Hepatocyte (in vitro differentiated cells): ENCODE results near the gene ARHGAP28. TPM values are rescaled to one million over a fixed set of nuclear protein-coding genes. Genes with fewer than 3 reads are reported as not detected.

ENCODE experiments used
- DNase-seq: peaks from one replicate; pipeline ENCODE4 v3.0.0-alpha.2; 2016; ENCODE audit warnings: low spot score
- H2AFZ ChIP-seq: fragments of 200-600 bp; sonication (generic); 2 replicates; pipeline ENCODE4 v1.6.0; 2016; ENCODE audit warnings: antibody characterized with exemption, mild to moderate bottlenecking
- H3K27ac ChIP-seq: fragments of 200-600 bp; sonication (generic); 2 replicates; pipeline ENCODE4 v1.5.1; 2016; ENCODE audit warnings: mild to moderate bottlenecking
- H3K27me3 ChIP-seq: fragments of 200-600 bp; sonication (generic); 2 replicates; pipeline ENCODE4 v1.6.1; 2016
- H3K36me3 ChIP-seq: fragments of 200-600 bp; sonication (generic); replicated peaks from 2 replicates; pipeline ENCODE4 v1.5.1; 2016; ENCODE audit warnings: low read depth; ENCODE audit not compliant: insufficient read depth
- H3K4me1 ChIP-seq: fragments of 200-600 bp; sonication (generic); 2 replicates; pipeline ENCODE4 v1.5.1; 2016; ENCODE audit warnings: mild to moderate bottlenecking, moderate library complexity; ENCODE audit not compliant: insufficient read depth
- H3K4me2 ChIP-seq: fragments of 200-600 bp; sonication (generic); 2 replicates; pipeline ENCODE4 v1.6.0; 2016
- H3K4me3 ChIP-seq: fragments of 200-600 bp; sonication (generic); 2 replicates; pipeline ENCODE4 v1.5.1; 2016; ENCODE audit warnings: mild to moderate bottlenecking
- H3K79me2 ChIP-seq: fragments of 200-600 bp; sonication (generic); 2 replicates; pipeline ENCODE4 v1.6.0; 2017; ENCODE audit warnings: mild to moderate bottlenecking
- H3K9me2 ChIP-seq: fragments of 200-600 bp; sonication (generic); replicated peaks from 2 replicates; pipeline ENCODE4 v1.6.0; 2017; ENCODE audit warnings: mild to moderate bottlenecking; ENCODE audit not compliant: insufficient read depth
- H3K9me3 ChIP-seq: fragments of 200-600 bp; sonication (generic); 2 replicates; pipeline ENCODE4 v1.5.1; 2016; ENCODE audit warnings: low read depth, mild to moderate bottlenecking
- H4K20me1 ChIP-seq: fragments of 200-600 bp; sonication (generic); 2 replicates; pipeline ENCODE4 v1.6.0; 2016; ENCODE audit warnings: mild to moderate bottlenecking; ENCODE audit not compliant: insufficient read depth, poor library complexity, severe bottlenecking
- EZH2 ChIP-seq: fragments of 200-600 bp; sonication (generic); IDR thresholded peaks from 2 replicates; pipeline ENCODE4 v1.6.1; 2016; ENCODE audit warnings: antibody characterized with exemption, mild to moderate bottlenecking, borderline replicate concordance
- EZH2phosphoT487 ChIP-seq: fragments of 200-600 bp; sonication (generic); IDR thresholded peaks from one replicate; pipeline ENCODE4 v1.6.1; 2018; ENCODE audit warnings: antibody characterized with exemption, mild to moderate bottlenecking, low read depth, moderate library complexity; ENCODE audit not compliant: unreplicated experiment, severe bottlenecking
- WGBS: methylation state at CpG from one replicate; pipeline ENCODE4 v1.1.6; 2016; ENCODE audit warnings: low lambda C conversion rate; ENCODE audit errors: missing lambda C conversion rate; 5-methylcytosine and 5-hydroxymethylcytosine counted together
- polyA plus RNA-seq: library from polyadenylated mRNA; unstranded; fragments of >200 nt; fragmentation: Nextera tagmentation; extraction: Ambion mirVana; gene quantifications from 2 replicates; pipeline ENCODE4 v1.2.1, GENCODE V29; 2016
- total RNA-seq: library from RNA; depleted of rRNA; stranded (reverse); fragments of >200 nt; gene quantifications from 2 replicates; pipeline ENCODE4 v1.2.3, GENCODE V29; 2014
- TF ChIP-seq, protein P1 (sequence below): fragments of 200-600 bp; sonication (generic); IDR thresholded peaks from 2 replicates; pipeline ENCODE4 v1.5.1; 2016; ENCODE audit warnings: antibody characterized with exemption, mild to moderate bottlenecking; ENCODE audit not compliant: poor library complexity

Gene ARHGAP28
- total and polyA plus RNA-seq, 2 experiments from 2014 or later = 23.5 to 60.7 TPM

DNA sequence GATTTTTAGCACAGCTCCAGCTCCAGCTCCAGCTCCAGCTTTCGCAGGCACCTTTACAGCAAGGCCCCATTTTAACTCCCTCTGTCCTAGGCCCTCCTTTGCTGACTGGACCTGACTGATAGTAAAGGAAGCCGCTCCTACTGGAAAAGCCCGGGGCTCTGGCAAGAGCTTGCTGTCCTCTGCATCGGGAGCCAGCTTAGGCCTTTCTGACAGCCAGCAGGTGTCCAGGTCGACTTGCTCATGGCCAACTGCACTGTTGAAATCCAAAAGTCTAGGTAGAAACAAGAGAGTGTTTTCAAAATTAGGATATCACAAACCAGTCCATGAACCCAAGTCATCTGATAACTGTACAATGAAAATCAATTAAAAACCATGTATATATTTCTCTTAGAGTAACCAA lies 227.0 kb downstream of the ARHGAP28 start:
- Histone ChIP-seq H4K20me1 (no peaks in the 10 kb centered on the region), H3K27me3 (no peaks in the 10 kb centered on the region), H3K9me2 (no peaks in the 10 kb centered on the region), H3K36me3 (no peaks in the 10 kb centered on the region), H3K9me3 (no peaks in the 10 kb centered on the region), H3K4me2 (no peak overlapping the region), H3K4me1 (no peaks in the 10 kb centered on the region), H3K79me2 (no peaks in the 10 kb centered on the region), H2AFZ (no peak overlapping the region), H3K27ac (no peak overlapping the region), H3K4me3 (no peak overlapping the region)
- 88% methylated on average over 5 of the region's 5 CpGs for WGBS
- DNase-seq = no peak
- TF ChIP-seq, protein P1, sequence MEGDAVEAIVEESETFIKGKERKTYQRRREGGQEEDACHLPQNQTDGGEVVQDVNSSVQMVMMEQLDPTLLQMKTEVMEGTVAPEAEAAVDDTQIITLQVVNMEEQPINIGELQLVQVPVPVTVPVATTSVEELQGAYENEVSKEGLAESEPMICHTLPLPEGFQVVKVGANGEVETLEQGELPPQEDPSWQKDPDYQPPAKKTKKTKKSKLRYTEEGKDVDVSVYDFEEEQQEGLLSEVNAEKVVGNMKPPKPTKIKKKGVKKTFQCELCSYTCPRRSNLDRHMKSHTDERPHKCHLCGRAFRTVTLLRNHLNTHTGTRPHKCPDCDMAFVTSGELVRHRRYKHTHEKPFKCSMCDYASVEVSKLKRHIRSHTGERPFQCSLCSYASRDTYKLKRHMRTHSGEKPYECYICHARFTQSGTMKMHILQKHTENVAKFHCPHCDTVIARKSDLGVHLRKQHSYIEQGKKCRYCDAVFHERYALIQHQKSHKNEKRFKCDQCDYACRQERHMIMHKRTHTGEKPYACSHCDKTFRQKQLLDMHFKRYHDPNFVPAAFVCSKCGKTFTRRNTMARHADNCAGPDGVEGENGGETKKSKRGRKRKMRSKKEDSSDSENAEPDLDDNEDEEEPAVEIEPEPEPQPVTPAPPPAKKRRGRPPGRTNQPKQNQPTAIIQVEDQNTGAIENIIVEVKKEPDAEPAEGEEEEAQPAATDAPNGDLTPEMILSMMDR = no peak
- no peak for TF ChIP-seq EZH2phosphoT487
- TF ChIP-seq EZH2 = no peak

DNA sequence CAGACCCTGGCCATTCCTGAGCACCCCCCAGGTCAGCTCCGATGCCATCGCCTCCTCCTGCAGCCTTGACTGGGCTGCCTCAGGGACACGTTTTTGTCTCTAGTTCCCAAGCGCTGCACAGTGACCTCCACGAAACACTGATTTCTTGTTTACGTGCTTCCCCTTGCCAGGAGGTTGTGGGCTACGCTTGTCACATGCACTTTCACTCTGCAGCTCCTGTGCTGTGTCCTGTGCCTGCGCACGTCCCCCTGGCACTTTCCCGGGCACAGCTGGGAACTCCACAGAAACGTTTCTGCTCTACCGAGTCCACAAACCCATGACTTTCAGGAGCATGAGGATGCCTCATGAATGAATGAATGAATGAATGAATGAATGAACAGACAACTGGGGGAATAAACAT lies 227.5 kb downstream of the ARHGAP28 start:
- H2AFZ ChIP-seq = no peak overlapping the region
- H3K9me3 ChIP-seq = no peaks in the 10 kb centered on the region
- no peaks in the 10 kb centered on the region for H4K20me1 ChIP-seq
- no peaks in the 10 kb centered on the region for H3K4me1 ChIP-seq
- H3K27ac ChIP-seq = no peak overlapping the region
- DNase-seq = no peak
- H3K36me3 ChIP-seq = no peaks in the 10 kb centered on the region
- H3K4me2 ChIP-seq = no peak overlapping the region
- H3K79me2 ChIP-seq = no peaks in the 10 kb centered on the region
- H3K27me3 ChIP-seq = no peaks in the 10 kb centered on the region
- 95% methylated on average over 12 of the region's 12 CpGs for WGBS
- H3K4me3 ChIP-seq = no peak overlapping the region
- TF ChIP-seq EZH2phosphoT487 (no peak), EZH2 (no peak)
- TF ChIP-seq, protein P1 = no peak
- no peaks in the 10 kb centered on the region for H3K9me2 ChIP-seq

DNA sequence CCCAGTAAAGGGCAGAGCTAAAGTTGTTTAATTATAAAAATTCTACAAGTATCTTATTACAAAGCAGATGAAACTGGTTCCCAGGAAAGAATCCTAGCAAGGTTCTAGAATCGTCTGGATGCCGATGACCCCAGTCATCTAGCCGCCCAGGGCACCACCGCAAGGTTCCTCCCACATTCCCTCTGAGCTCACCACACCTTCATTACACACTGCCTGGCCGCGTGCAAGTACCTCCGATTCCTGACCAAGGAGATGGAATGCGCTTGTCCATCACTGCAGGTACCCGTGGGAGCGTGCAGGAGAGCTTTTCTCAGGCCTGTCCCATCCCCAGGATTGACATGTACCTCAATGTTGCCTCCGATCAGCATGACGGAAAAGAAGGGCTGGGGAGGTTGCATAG lies 229.6 kb downstream of the ARHGAP28 start:
- Histone ChIP-seq H3K9me2 (no peaks in the 10 kb centered on the region), H3K4me3 (no peak overlapping the region), H3K4me1 (peaks cover 5% of the 10 kb centered on the region), H3K4me2 (no peak overlapping the region), H4K20me1 (no peaks in the 10 kb centered on the region), H3K36me3 (no peaks in the 10 kb centered on the region), H3K27ac (no peak overlapping the region), H3K27me3 (no peaks in the 10 kb centered on the region), H3K79me2 (no peaks in the 10 kb centered on the region), H2AFZ (no peak overlapping the region), H3K9me3 (no peaks in the 10 kb centered on the region)
- WGBS = 96% methylated on average over 12 of the region's 12 CpGs
- no peak for DNase-seq
- no peak for TF ChIP-seq EZH2phosphoT487
- TF ChIP-seq EZH2 = no peak

DNA sequence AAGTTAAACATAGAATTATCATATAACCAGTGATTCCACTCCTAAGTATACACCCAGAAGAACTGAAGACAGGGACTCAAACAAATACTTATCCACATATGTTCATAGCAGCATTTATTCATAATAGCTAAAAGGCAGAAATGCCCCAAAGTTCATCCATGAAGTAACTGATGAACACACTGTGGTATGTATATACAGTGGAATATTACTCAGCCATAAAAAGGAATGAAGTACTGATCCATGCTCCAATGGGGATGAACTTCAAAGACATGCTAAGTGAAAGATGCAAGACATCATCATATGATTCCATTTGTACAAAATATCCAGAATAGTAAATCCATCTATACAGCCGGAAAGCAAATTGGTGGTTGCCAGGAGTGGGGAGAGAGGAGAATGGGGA lies 230.6 kb downstream of the ARHGAP28 start:
- no peak overlapping the region for H3K4me2 ChIP-seq
- no peaks in the 10 kb centered on the region for H4K20me1 ChIP-seq
- H3K4me3 ChIP-seq = no peak overlapping the region
- H3K27ac ChIP-seq = no peak overlapping the region
- WGBS = 100% methylated on average over 1 of the region's 1 CpG
- no peaks in the 10 kb centered on the region for H3K27me3 ChIP-seq
- no peak overlapping the region for H2AFZ ChIP-seq
- no peaks in the 10 kb centered on the region for H3K9me3 ChIP-seq
- no peaks in the 10 kb centered on the region for H3K9me2 ChIP-seq
- H3K79me2 ChIP-seq = no peaks in the 10 kb centered on the region
- no peak for DNase-seq
- no peaks in the 10 kb centered on the region for H3K36me3 ChIP-seq
- H3K4me1 ChIP-seq = peaks cover 5% of the 10 kb centered on the region
- TF ChIP-seq EZH2 (no peak), EZH2phosphoT487 (no peak)
- TF ChIP-seq, protein P1 = no peak
